IPS-11a (cell line): Measurements from ENCODE around the gene KDM2B.

Experiments used
- H3K4me3 ChIP-seq: one replicate; pipeline ENCODE4 v1.5.1; 2013; ENCODE audit warnings: low read depth, low read length, control low read depth

Gene KDM2B

GRCh38 chr12:121568518-121568917 lies 12.3 kb downstream of the KDM2B start:
- H3K4me3 ChIP-seq: no peak overlapping the region

DNA sequence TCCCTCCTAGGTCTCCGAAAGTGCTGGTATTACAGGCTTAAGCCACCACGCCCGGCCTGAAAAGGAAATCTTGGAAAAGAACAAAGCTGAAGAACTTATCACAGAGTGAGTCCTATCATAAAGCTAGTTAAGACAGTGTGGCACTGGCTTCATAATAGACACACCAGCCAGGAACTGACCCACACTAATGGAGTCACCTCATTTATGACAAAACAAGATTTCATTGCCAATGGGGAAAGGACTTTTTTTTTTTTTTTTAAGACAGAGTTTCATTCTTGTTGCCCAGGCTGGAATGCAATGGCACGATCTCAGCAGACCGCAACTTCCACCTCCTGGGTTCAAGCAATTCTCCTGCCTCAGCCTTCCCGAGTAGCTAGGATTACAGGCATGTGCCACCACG lies 15.7 kb downstream of the KDM2B start:
- H3K4me3 ChIP-seq: no peak overlapping the region

DNA sequence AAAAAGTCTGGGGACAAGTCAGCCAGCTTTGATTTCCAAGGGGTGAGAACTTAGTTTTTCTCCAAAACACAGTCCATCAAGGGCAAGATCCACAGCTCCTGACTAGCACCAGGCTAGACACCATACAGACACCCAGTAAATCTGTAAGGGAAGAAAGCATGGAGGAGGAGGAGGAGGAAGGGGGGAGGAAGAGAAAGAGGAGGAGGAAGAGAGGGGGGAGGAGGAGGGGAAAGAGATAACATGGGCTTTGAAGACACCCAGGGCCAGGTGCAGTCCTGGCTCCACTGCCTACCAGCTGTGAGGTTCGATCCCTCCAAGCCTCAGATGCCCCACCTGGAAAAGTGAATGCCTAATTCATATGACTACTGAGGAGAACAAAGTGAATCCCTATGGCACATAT lies 18.3 kb downstream of the KDM2B start:
- H3K4me3 ChIP-seq: no peak overlapping the region

- no peak overlapping the region for H3K4me3 ChIP-seq
These were observed 19.8 kb downstream of the KDM2B start for GRCh38 chr12:121561009-121561395.

DNA sequence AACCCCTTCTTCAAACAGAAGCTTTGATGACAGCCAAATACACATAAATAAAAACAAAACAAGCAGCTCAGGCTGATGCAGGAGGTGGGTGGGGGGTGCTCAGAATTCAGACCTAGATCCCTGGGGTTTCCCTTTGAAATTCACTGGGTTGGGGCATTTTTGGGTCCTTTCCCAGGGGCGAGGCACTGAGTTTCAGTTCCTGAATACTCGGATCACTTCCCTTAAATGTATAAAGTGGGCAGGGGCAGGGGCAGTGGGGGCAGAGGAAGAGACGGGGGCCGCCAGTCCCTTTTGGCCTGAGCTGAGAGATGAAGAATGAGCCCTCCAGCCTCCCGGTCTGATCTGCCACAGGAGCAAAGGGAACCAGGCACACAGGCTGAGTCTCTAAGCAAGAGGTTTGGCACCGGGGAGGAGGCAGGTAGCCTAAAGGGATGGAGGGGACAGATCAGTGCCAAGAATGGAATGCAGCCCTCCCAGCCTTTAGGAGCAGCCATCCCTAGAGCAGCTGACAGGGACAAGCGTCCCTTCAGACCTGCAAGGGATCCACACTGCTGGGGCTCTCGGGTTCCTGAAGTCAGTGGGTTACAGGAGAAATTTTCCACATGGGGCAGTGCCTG lies 20.3 kb downstream of the KDM2B start:
- no peak overlapping the region for H3K4me3 ChIP-seq

- no peak overlapping the region for H3K4me3 ChIP-seq
These were observed 21.9 kb downstream of the KDM2B start for GRCh38 chr12:121558956-121559355.

DNA sequence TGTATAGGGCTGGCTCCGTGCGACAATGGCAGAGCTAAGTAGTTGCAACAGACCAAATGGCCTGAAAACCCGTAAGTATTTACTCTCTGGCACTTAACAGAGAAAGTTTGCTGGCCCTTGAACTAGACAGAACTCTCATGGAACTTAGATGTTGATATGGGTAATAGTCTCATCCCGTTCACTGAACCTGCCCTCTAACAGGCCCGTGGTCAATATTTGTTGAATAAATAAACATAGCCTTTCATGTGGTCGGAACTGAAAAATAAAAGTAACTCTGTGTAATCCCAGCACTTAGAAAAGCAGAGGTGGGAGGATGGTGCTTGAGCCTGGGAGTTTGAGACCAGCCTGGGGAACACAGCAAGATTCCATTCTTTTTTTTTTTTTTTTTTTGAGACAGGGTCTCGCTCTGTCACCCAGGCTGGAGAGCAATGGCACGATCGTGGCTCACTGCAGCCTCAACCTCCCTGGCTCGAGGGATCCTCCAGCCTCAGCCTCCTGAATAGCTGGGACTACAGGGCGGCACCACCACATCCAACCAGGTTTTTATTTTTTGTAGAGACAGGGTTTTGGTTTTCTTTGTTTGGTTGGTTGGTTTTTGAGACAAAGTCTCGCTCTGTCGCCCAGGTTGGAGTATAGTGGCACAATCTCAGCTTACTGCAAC lies 29.7 kb downstream of the KDM2B start:
- no peak overlapping the region for H3K4me3 ChIP-seq

DNA sequence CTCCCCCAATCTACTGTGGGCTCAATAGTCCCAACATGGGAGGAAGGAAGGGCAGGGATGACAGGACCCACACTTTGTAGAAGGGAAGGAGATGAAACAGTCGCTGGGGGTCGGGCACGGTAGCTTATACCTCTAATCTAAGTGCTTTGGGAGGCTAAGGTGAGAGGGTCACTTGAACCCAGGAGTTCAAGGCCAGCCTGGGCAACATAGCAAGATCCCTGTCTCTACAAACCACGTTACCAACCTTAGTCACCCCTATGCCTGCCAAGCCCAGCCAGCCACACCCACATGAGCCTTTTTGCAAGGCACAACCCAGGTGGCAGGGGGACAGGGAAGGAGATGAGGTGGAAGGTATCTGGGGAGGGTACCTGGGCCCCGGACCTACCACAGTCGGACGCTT lies 31.7 kb downstream of the KDM2B start:
- H3K4me3 ChIP-seq: no peak overlapping the region

- no peak overlapping the region for H3K4me3 ChIP-seq
These were observed 35.3 kb downstream of the KDM2B start for GRCh38 chr12:121545480-121545879.

DNA sequence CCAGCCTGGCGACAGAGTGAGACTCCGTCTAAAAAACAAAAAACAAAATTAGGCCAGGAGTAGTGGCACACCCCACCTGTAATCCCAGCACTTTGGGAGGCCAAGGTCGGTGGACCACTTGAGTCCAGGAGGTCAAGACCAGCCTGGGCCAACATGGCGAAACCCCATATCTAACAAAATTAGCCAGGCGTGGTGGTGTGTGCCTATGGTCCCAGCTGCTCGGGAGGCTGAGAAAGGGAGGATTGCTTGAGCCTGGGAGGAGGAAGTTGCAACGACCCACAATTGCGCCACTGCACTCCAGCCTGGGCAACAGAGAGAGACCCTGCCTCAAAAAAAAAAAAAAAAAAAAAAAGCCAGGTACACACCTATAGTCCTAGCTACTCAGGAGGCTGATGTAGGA lies 37.0 kb downstream of the KDM2B start:
- H3K4me3 ChIP-seq: no peak overlapping the region

DNA sequence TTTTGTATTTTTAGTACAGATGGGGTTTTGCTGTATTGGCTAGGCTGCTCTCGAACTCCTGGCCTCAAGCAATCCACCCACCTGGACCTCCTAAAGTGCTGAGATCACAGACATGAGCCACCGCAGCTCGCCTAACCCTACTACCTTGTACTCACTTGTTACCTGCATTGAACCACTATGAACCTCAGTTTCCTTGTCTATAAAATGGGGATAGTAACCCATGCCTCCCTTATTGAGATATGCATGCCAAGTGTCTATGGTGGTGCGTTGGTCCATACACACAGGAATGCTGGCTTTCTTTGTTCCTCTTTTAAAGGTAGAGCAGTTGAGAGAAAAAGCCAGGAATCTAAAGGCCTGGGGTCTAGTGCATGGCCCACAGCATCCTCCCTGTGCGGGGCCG lies 40.9 kb downstream of the KDM2B start:
- H3K4me3 ChIP-seq: no peak overlapping the region

DNA sequence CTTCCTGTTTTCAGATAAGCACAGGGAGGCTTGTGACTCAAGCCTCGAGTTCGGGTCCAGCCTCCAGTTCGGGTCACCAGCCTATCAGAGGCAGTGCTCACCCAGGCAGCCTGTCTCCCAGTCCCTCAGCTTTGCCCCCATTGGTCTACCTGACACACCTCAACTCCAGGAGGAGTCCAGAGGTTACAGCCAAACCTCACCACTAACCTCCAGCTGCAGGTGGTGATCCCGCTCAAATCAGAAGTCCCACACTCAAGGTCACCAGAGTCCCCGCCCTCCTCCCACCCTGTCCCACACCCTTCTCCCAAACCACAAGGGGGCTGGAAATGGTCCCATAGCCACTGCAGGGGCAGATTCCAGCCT lies 42.1 kb downstream of the KDM2B start:
- no peak overlapping the region for H3K4me3 ChIP-seq

GRCh38 chr12:121537814-121538698 lies 42.8 kb downstream of the KDM2B start:
- H3K4me3 ChIP-seq: peak overlapping the region; percentile 30

DNA sequence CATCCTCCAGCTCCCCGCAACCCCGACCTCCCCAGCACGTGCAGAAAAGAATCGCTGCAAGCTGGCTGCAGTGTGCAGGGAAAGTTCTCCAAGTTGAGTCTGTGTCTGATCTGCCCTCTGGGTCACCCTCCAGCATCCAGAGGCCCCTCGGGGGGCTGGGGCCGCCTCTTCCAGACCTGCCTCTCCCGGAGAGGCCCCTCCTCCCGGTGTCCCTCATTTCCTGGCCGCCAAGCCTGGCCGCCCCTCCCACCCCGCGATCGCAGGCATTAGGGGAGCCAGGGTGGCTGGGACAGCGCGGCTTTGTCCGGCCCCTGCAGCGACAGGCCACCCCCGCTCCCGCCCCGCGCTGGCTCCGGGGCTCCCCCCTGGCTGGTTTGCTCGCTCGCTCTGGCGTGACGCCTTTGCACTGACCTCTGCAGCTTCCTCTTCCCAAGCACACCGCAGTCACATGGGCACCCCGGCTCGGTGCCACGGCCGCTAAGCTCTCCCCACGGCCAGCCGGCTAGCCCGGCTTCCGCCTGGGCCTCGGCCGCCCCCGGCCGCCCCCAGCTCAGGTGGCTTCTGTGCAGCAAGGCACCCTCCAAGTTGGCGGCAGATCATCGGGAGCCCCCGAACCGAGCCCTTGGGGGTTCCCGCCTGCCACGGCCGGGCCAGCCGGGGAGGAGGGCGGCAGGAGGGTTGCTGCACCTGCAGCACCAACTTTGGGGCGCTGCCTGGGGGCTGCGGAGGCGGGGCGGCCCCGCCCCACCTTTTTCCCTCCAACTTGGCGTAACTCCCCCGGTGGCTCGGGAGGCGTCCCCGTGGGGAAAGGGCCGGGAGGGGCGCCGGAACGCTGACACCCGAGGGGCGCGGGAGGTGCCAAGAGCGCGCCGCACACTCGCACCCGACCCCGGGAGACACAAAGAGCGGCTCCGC lies 43.7 kb downstream of the KDM2B start:
- H3K4me3 ChIP-seq: peak overlapping the region; percentile 17

DNA sequence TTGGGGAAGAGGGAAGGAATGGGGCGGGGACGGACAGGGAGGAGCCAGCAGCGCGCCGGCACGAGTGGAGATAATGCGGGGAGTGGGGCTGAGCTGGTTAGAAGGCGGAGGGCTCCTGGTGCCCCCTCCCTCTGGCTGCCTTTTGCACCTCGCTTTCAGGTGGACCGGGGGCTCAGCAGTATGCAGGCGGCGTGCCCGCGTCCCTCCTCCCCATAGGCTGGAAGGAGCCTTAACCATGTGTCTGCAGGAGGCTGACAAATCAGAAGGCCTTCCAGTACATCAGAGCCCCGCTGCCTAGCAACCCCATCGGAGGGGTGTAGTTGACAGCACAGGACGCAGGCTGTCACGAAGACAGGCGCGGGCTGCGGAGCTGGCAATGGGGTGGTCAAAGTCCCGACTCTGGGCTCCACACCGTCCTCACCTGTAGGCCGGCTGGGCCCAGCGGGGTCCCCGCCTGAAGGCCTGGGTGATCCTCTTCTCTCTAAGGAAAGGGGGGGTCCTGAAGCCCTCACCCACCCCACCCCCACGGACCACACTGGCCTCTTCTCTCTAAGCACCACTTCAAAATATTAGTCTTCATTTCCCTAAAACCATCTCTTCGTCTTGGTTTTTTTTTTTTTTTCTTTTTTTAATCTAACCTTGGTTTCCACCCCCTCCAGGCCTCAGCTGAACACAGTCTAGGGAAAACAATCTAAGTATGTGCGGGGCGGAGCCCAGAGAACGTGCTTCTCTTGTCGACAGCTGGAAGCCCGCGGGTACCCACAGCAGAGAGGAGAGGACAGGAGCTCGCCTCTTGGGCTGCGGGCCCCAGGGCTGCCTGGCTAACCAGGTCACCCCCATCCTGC lies 44.5 kb downstream of the KDM2B start:
- peak overlapping the region; percentile 4 for H3K4me3 ChIP-seq

DNA sequence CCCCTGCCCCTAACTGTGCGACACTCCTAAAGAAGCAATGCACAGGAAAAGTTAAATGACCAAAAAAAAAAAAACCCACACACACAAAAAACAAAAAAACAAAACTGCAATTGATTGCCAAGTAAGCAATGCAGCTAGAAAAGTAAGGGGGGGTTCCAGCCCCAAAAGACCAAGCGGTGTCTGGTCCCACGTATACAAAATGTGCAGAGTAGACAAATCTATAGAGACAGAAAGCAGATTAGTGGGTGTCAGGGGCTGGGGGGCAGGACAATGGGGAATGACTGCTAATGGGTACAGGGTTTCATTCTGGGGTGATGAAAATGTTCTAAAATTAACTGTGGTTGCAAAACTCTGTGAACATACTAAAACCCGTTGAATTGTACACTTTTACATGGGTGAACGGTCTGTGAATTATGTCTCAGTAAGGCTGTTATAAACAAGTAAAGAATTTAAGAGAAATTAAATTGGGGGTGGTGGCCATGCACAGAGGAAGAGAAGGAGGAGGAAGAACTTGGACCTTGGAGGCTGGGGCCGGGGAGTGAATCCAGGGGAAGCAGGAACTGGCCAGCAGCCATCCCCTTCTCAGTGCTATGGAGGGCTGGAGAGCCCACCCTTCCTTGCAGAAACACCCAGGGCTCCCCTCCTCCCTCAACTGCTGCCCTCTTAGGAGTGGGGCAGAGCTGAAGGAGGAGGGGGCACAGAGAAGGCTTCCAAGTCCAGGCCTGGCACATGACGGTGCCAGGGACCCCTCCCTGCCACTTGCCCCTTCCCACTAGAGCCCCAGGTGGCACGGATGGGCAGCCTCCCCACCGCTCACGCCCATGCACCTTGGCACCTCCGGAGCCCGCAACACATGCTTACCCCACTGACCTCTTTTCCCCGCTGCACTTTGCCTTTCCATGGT lies 45.4 kb downstream of the KDM2B start:
- H3K4me3 ChIP-seq: peak overlapping the region; percentile 13

GRCh38 chr12:121534495-121535148 lies 46.2 kb downstream of the KDM2B start:
- H3K4me3 ChIP-seq: no peak overlapping the region

DNA sequence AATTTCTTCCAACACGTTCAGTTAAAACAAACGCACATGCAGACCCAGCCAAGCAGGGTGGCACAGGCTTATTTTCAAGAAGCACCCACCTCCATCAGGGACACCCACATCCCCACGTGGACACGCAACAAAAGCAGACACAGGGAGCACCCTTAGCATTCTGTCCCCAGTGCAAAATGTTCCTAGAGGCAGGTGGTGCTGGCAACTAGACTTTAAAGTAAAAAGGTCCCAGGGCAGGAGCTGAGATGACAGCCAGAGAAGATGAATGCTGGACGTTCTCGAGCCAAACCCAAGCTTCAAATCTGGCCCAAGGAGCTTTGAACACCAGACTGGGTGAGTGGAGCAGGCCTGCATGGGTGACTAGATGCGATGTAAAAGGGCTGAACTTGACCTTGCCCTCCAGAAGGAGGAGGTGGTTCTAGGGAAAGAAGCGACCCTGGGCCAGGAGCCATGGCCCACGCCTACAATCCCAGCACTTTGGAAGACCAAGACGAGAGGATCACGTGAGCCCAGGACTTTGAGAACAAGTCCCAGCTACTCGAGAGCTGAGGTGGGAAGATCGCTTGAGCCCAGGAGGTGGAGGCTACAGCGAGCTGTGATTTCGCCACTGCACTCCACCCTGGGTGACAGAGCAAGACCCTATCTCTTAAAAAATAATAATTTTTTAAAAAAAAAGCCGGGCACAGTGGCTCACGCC lies 47.3 kb downstream of the KDM2B start:
- H3K4me3 ChIP-seq: no peak overlapping the region
